ENCODE measurements around the gene RASGRF1.
"Not testable (repeated sequence)": the region's sequence is repeated elsewhere in the genome, so short reads cannot be mapped to it uniquely, and the experiment has no call there.

The RASGRF1 gene, protein sequence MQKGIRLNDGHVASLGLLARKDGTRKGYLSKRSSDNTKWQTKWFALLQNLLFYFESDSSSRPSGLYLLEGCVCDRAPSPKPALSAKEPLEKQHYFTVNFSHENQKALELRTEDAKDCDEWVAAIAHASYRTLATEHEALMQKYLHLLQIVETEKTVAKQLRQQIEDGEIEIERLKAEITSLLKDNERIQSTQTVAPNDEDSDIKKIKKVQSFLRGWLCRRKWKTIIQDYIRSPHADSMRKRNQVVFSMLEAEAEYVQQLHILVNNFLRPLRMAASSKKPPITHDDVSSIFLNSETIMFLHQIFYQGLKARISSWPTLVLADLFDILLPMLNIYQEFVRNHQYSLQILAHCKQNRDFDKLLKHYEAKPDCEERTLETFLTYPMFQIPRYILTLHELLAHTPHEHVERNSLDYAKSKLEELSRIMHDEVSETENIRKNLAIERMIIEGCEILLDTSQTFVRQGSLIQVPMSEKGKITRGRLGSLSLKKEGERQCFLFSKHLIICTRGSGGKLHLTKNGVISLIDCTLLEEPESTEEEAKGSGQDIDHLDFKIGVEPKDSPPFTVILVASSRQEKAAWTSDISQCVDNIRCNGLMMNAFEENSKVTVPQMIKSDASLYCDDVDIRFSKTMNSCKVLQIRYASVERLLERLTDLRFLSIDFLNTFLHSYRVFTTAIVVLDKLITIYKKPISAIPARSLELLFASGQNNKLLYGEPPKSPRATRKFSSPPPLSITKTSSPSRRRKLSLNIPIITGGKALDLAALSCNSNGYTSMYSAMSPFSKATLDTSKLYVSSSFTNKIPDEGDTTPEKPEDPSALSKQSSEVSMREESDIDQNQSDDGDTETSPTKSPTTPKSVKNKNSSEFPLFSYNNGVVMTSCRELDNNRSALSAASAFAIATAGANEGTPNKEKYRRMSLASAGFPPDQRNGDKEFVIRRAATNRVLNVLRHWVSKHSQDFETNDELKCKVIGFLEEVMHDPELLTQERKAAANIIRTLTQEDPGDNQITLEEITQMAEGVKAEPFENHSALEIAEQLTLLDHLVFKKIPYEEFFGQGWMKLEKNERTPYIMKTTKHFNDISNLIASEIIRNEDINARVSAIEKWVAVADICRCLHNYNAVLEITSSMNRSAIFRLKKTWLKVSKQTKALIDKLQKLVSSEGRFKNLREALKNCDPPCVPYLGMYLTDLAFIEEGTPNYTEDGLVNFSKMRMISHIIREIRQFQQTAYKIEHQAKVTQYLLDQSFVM (N-terminal part only)

GRCh38 chr15:79090487-79091203, at the start of gene RASGRF1:
Gene RASGRF1 (minus strand): TSS chr15:79090780. CDS start chr15:79090498, 282 bp downstream.
- DNase-seq: no peak

DNA sequence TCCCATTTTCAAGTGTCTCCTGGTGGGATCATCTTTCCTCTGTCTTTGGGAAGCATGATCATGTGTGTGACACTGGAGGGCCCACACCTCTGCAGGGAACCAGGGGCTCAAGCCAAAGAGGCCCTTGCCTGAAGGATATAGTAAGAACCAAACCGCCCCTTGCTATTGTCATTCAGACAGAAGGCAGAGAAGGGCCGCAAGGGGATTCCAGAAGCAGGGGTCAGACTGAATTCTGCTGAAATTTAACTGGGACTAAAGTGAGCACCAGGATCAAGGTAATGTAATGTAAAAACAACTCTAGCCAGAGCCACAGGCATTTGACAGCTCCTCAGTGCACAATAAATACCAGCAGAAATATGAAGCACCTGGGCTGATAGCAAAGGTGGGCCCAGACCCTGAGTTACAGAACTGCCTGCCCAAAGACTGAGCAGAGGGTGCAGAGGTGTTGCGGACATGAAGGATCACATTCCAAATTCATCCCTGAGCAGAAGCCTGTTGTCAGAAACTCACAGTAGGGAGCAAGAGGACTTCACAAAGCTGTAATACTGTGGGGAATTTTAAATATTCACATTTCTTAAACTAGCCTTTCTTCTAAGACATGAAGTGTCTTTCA, 46.0 kb upstream of the RASGRF1 start:
- DNase-seq: no peak

GRCh38 chr15:79133309-79133708, 42.7 kb upstream of the RASGRF1 start:
- DNase-seq: no peak

DNA sequence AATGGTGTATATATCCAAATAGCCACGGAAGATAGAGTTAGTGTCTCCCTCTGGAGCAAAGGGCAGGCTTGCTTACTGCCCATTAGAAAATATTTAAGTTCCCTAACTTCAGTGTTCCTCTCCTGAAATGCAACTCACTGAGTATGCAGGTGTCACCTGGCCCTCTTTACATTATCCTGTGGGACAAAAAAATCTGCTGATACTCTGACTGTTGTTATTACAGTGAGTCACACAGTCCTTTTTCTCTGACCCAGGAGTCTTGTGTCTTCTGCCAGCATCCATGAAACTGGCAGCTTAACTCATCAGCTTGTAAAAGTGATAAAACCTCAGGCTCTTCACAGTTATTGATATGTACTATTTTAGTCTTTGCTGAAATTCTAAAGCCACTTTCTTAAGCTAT, 42.2 kb upstream of the RASGRF1 start:
- DNase-seq: no peak

DNA sequence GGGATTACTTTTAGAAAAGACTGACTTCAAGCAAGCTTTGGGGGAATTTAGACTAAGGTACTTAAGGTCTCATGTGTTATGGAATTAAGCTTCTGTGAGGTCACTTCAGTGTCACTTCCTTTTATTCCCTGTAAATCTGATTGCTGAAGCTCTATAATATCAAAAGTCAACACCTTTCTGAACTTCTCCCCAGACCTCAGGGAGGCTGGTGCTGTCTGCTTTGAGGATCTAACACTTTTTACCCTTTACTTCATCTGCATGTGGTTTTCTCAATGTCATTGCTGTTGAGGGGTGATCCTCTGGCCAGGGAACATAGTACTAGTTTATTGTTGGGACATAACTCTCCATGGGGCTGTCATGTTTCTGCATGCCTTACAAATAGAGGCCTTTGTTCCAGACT, 41.8 kb upstream of the RASGRF1 start:
- no peak for DNase-seq

DNA sequence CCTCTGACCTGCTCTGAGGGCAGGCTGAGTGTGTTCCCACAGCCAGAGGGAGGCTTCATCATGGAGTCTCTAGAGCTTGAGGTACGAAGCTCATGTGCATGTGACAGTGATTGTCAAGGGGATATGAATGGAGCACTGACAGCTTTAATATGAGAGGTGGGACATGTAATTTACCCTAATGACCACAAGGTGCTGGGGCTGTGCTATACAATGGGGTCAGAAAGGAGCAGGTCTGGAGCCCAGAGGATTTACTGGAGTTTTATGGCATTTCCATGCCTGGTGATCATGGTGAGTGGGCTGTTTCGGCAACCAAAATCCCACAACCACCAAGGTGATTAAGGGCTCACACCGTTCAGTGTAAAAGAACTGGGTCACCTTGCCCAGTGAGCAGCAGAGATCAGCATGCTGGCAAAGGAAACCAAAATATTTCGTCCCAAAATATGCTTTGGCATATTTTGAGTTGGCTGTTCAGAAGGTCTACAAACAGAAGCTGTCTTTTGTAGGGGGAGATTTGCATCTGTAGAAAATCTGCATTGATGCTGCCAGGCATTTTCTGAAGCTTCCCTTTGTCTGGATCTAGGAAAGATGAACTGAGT, 40.1 kb upstream of the RASGRF1 start:
- no peak for DNase-seq

- DNase-seq: no peak
These were observed 38.7 kb upstream of the RASGRF1 start for GRCh38 chr15:79129235-79129634.

DNA sequence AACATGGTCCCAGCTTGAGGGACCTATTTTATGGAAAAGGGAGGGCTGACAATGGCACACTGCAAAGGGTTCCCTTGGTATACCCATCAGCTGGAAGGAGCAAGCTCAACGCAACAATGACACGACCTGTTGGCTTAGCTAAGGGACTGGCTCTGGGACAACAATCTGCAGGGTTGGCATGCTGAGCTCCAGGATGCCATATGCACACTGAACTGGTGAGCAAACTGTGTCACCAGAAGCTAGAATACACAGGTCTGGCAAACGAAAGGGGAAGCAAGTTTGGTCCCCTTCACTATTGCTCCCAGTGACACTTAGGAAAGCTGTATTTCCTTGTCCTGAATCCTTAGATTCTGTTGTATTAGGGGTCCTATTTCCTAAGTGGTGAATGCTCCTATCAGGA, 38.0 kb upstream of the RASGRF1 start:
- no peak for DNase-seq

GRCh38 chr15:79124388-79124787, 33.8 kb upstream of the RASGRF1 start:
- no peak for DNase-seq

DNA sequence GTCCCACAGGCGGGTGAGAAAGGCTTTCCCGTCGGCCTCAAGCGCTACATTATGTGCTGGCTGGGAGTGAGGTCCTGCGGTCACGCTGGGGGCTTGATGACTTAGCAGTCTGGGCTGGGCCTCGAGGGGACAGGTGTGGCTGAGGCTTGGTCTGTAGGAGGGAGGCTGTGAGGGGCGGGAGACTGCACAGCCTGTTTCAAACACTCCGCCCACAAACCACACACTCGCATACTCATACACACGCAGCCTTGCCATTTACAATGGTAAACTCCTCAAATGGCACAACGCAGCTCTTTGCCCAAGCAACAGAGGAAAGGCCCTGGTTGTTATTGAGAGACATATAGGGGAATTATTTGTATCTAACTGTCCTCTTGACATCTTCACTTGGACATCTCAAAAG, 32.4 kb upstream of the RASGRF1 start:
- DNase-seq: no peak

GRCh38 chr15:79122391-79122790, 31.8 kb upstream of the RASGRF1 start:
- DNase-seq: no peak

DNA sequence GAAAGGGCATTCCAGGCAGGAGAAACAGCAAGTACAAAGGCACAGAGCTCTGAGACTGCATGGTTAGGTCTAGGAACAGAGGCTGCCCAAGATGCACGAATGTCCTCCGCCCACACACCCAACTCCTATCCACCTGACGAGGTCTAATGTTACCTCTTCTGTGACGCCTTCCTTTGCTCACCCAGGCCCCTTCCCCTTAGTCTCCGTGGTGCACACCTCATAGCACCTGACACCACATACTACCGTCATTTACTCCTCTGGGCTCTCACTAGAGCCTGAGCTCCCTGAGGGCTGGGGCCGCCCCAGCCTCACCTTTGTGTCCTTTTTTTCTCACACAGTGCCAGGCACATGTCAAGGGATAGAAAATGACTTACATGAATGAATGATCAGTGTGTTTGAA, 31.0 kb upstream of the RASGRF1 start:
- DNase-seq: no peak

DNA sequence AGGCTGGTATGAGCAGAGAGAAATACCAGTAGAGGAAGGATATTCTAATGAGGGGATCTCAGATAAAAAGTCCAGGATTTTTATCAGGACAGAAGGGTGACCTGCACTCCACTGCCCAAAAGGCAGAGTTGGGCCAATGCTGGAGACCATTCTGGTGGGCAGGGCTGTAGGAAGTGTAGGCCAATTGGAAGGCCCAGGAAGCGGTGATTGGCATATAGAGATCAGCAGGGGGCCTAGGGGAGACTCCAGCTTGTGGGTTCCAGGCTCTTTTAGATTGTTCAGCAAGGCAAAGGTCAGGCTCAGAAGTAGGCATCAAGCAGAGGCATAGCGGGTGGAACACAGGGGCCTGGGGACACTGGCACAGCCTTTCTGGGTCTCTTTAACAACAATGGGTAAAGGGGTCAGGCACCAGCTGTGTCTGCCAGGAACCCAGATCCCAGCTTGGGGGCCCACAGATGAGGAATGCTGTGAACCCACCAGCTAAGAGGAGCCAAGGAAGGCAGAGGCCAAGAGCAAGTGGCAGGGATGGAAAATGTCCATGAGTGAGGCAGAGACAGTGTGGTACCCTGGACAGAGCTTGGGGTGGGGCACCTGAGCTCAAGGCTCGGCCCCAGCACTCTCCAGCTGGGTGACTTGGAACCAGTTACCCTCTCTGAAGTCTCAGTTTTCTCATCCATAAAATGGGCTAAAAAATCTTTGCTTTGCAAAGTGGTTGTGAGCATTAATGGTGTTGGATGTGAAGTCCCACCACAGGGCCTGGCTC, 27.0 kb upstream of the RASGRF1 start:
- no peak for DNase-seq

- DNase-seq: no peak
These were observed 26.2 kb upstream of the RASGRF1 start for GRCh38 chr15:79116771-79117170.

DNA sequence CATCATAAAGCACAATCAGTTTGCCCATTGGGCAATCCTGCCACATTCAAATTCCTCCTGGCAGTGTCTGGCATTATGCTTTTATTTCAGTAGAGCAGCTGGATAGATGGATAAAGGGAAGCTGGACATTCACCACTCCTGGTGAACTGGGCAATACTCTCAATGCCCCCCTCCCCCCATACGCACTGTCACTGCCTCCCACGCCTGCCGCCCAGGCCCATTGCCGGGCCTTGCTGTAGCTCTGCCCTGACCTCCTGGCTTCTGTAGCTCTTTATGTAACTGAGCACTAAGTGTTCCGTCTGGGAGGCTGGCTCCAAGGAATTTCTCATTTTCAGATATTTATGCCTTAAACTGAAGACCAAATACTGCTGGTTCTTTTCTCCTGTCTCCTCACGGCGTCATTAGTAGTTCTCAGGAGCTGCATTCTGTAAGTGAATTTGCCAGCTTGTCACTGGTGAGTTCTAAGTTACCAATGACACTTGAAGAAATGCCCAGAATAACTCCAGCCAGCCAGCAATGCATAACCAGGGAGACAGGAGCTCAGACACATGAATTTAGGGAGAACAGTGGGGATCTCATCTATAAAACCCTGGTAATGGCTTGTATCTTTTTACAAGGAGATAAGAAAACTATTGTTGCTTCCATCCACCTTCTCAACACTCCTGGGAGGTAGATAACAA, 25.5 kb upstream of the RASGRF1 start:
- no peak for DNase-seq

GRCh38 chr15:79113831-79114230, 23.3 kb upstream of the RASGRF1 start:
- DNase-seq: no peak

DNA sequence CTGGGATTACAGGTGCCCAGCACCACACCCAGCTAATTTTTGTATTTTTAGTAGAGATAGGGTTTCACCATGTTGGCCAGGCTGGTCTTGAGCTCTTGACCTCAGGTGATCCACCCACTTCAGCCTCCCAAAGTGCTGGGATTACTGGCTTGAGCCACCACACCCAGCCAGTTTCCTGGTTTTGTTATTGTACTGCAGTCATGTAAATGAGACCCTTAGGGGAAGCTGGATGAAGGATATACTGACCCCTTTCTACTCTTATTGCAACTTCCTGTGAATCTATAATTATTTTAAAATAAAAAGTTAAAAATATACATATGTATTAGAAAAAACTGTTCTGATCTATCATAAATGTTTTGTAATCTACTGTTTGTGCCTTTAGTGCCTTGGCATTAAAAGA, 20.8 kb upstream of the RASGRF1 start:
- not testable (repeated sequence) for DNase-seq

DNA sequence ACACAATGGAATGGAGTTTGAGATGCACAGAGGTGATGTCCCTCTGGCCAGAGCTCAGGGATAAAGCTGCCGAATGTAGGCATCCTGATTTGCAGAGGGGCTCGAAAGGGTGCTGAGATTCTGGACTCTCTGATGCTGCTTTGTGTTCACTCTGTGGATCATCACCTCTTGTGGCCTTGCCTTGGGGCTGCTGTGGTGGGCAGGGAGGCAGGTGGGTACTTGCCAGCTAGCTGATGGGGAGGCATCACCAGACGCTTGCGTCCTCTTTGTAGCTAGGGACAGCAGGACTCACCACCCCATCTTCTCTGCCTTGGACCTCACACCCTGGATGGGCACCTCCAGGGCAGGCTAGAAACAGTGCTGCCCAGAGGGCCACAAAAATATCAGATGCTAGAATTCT, 14.6 kb upstream of the RASGRF1 start:
- no peak for DNase-seq

DNA sequence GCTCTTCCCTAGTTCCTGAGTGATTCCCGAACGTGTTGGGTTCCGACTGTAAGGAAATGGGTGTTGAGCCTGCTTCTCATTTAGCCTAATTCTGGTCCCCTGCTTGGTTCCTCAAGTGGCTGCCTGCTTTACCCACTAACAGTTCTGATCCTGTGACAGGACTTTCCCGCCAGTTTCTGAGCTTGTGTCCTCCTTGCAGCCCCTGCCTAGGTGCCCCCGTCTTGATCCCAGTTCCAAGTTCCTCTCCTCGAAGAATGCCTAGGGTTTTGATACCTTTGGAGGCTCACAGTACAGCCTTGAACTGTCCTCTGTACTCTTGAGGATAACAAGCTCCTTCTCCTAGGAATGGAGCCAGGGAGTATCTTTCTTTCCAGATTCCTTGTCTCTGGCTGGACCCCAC, 12.0 kb upstream of the RASGRF1 start:
- no peak for DNase-seq

DNA sequence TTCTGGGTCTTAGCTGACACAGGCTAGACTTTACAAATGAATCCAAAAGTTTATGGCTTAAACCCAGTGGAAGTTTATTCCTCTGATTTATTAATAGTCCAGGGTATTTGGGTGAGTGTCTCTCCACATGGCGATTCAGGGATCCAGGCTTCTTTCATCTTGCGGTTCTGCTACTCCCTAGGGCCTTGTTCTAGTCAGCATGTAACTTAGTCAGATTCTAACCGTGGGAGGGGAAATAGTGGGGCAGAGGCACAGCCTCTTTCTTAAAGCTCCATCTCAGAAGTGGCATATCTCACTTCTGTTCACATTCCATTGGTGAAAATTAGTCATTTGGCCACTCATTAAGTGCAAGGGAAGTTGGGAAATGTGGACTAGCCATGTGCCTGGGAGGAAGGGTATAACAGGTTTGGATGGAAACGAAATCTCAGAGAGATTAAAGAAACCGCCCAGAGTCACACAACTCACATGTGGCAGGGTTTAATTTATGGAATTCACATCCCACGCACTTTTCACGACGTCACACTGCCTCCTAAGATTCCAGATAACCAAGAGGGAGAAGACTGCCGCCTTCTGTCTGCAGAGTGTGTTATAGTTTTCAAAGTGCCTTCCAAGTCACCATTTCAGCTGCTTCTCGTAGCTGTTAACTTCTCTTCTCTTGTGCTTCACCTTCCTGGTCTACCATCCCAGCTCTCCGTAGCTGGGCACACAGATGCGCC, 11.4 kb upstream of the RASGRF1 start:
- no peak for DNase-seq
